Fibroblast of the conjunctiva (primary cell): ENCODE results near the gene ZFAND3.
A peak's percentile ranks its signal among the peaks of the same experiment; 100 is the strongest.

ENCODE experiments used
- DNase-seq: peaks from one replicate; pipeline ENCODE4 v3.0.0-alpha.2; 2010; ENCODE audit warnings: low read depth

ZFAND3 gene

DNA sequence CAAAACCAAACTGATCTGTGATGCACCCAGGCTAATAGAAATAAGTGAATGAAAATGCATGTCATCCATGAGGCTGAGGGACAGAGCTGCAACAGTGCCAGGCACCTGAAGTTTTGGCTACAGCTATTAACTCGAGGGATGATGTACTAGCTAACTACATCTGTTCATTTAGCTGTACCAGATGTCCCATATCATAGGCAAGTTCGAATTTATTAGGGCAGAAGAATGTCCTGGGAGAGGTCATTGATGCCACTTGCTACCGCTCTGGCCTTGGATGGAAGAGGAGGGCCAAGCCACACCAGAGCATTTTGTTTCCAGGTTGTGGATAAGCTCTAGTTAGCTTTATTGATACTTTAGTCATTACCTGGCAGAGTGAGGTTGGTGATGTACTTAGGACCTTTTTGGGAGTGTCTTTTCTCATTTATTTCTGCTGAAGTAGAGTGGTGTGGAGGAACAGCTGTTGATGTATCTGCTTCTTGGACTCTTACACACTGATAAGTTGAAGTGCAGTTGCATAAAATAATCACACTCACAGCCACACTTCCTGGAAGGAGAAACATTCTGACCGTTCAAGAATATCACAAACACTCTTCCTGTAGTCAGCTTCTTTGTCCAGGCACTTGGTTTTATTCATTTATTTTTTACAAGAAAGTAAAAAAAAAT is 8.2 kb downstream of the ZFAND3 start:
- DNase-seq, result no peak

DNA sequence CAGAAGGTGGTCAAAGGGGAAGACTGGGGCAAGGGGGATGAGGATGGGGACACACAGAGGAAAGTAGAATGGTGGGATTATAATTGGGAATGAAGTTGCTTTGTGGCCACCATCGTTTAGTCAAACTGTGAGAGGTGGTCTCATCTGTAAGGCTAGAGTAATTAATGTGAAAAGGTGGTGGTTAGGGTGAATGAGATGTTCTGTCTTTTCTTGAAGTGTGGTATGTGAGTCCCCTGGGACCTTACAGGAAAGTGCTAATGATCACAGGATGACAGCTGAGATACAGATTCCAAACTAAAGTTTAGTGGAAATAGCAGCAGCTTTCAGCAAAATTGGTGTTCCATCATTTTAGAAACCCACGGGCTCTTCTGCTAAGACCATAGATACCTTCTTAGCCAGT is 10.7 kb downstream of the ZFAND3 start:
- DNase-seq, result no peak

DNA sequence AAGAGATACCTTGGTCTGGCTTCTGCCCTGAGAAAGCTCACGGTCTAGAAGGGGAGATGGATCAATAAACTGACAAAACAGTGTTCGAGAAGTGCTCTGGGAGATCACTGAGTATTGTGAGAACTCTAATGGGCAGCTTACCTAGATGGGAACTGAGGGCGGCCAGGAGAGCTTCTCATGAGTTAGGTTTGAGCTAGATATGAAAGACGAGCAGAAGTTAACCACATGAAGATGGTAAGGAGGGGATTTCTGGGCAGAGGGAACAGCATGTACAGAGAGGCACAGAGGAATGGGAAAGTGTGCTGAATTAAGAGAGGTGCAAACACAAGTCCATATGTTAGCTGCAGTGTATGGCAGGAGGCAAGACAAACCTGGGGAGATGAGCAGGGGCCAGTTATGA is 11.9 kb downstream of the ZFAND3 start:
- no peak for DNase-seq

DNA sequence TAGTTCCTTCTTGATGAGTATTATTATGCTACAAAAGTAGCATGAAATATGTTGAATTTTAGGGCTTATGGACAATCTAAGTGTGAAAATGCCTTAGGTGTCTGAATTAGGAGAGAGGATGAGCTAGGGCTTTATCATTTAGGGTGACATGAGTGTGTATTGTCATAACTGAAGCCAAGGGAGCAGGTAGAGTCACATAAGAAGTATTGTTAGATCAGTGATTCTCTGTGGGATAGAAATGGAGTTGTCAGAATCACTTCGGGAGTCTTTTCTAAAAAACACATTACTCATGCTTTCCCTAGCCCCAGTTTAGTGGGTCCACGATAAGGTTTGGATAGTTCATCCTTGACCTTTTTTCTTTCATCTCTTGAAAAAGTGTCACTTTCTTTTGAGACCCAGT is 16.4 kb downstream of the ZFAND3 start:
- DNase-seq, result no peak

DNA sequence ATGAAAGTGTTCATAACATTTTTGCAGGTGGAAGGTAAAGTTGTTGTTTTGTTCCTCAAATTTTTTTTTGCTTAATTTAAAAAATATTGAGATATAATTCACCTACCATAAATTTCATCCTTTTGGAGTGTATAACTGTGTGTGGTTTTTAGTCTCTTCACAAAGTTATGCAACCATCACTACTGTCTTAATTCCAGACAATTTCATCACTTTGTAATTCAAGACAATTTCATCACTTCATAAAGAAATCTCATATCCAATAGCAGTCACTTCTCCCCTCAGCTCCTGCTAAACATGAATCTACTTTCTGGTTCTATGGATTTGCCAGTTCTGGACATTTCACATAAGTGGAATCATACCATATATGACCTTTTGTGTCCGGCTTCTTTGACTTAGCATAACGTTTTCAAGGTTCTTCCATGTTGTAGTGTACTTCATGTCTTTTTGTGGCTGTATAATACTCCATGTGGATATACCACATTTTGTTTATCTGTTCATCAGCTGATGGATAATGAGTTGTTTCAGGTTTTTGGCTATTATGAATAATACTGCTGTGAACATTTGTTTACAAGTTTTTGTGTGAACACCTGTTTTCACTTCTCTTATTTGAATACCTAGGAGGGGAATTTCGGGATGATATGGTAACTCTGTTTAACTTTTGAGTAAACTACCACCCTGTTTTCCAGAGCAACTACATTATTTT is 18.8 kb downstream of the ZFAND3 start:
- DNase-seq, result no peak

DNA sequence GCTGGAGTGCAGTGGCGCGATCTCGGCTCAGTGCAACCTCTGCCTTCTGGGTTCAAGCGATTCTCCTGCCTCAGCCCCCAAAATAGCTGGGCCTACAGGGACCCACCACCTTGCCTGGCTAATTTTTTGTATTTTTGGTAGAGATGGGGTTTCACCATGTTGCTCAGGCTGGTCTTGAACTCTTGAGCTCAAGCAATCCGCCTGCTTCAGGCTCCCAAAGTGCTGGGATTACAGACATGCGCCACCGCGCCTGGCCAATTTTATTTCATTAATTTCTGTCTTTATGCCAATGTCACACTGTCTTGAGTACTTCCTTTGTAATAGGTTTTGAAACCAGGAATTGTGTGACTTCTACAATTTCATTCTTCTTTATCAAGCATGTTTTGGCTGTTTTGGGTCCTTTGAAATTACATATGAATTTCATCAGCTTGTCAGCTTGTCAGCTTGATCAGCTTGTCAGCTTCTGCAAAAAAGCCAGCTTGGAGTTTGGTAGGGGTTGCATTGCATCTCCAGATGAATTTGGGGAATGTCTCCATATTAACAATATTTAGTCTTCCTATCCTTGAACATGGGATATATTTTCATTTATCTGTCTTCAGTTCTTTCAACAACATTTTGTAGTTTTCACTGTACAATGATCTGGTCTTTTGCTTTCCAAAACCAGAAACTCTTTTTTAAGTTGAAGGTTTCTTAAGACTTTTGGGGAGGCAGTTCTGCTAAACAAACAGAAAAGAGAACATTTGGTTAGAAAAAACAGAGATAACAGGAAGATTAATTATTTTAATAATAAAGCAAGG is 20.8 kb downstream of the ZFAND3 start:
- no peak for DNase-seq

DNA sequence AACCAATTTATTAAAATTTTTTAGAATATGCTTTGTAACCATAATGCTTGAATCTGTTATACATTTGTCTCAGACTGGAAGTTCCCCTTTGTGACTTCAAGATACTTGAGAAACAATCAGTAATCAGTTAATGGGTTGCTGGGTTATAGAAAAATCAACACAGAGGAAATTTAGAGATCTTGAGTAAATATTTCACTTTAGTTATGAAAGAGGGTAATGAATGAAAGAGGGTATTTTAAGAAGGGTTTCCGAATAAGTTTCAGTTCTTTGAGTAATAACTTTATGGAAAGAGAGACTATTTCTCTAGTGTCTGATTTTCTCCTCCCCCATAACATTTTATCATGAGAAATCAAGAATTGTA is 21.4 kb downstream of the ZFAND3 start:
- DNase-seq, result no peak

DNA sequence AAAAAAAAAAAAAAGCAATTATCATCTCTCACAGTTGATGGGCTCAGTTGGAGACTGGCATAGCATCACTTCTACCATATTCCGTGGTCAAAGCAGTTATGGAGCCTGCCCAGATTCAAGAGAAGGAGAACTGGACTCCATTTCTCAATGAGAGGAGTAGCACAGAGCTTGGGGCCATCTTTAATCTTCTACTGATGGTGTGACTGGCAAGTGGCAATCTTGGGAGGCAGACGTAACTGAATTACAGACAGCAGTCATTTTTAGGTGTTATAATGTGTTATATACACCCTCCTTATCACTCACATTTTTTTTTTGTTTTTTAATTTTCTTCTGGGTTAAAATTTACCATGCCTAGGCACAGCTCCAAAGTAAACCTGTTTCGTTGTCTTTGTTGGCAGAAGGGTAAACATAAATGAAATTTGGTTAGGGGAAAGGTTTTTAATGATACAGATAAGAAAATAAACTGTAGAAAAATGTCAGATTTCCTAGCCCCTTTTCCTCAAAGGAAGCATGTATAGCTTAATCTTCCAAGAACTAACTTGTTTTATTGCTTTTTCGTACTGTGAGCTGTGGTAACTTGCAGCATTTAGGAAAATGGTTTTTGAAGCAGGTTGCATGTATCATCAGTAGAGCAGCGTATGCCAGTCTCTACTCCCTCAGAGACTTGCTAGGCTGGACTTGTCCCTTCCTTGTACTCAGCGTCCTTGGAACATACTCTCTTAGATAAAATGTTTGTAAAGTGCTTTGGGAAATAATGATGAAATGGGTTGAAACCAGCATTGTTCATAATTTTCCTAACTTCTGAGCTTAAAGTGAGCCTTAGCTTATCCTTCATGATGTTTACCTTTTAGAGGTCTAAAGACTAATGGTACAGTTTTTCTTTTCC is 25.7 kb downstream of the ZFAND3 start:
- DNase-seq, result peak; percentile 38

DNA sequence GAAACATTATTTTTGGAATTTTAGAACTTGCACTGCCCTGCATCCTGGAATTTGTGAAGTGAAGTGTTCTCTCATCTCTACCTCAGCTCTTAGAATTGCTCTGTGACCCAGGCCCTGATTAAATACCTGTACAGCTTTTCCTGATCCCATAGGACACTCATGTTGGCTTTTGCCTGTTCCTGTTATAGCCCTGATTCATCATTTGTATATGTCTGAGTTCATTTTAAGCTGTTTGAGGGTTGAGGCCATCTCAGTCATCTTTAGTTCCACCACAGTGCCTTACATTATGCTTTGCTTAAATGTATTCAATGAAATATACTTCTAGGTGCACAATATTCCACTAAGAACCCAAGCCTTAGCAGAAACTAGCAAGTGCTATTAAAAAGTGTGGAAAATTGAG is 26.4 kb downstream of the ZFAND3 start:
- DNase-seq, result no peak

DNA sequence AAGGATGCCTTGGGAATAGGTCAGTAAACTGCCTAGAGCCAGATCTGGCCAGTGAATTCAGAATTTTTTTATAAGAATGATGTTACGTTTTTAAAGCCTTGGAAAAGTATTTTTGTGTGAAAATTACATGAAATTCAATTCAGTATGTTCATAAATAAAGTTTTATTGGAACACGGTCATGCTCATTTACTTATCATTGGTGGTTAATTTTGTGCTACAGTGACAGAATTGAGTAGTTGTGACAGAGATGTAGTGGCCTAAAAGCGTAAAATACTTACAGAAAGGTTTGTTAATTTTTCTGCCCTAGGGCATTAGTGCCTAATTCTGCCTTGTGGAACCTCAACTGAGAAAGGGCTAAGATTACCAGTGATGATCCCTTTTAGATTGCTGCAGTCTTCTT is 28.2 kb downstream of the ZFAND3 start:
- no peak for DNase-seq

DNA sequence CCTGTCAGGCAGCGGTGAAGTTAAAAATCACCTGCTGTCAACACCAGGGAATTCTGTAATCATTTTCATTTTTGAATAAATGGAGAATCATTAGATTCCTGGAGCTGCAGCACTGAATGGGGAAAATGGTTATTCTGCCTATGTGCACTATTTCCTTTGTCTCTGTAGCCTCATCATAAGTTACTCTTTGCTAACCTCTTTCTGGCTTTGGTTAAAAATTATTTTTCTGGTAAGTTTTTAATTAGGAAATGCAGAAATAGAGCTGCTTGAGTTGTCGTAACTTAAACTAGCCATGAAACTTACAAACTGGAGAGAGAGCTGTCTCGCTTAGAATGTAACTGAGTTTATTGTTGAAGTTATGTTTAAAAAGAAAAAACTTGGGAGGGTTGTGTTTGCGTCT is 28.8 kb downstream of the ZFAND3 start:
- DNase-seq, result no peak

DNA sequence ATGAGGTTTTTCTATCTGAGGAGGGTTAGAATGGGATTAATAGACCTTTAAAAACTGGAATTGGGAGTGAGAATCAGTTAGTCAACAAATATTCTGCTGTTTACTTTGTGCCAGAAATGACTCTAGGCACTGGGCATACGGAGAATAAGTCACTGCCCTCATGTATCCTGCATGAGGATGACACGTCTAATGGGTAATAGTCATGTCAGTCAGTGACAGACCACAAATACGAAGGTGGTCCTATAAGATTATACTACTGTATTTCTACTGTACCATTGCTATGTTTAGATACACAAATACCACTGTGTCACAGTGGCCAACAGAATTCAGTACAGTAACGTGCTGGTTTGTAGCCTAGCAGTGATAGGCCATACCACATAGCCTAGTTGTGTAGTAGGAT is 30.7 kb downstream of the ZFAND3 start:
- no peak for DNase-seq

DNA sequence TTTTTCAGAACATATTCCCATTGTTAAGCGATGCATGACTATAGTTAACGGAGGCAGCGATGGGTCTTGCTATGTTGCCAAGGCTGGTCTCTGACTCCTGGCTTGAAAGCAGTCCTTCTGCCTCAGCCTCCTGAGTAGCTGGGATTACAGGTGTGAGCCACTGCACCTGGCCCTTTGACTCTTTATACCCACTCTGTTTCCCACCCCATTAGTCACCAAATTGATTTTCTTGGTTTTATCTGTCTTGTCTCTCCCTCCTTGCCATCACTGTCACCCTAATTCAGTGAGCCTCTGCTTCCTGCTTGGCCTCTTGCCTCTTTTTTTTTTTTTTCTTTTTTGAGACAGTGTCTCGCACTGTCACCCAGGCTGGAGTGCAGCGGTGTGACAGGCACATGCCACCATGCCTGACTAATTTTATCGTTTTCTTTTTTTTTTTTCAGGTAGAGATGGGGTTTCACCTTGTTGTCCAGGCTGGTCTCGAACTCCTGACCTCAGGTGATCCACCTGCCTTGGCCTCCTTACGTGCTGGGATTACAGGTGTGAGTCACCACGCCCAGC is 31.3 kb downstream of the ZFAND3 start:
- DNase-seq, result no peak

DNA sequence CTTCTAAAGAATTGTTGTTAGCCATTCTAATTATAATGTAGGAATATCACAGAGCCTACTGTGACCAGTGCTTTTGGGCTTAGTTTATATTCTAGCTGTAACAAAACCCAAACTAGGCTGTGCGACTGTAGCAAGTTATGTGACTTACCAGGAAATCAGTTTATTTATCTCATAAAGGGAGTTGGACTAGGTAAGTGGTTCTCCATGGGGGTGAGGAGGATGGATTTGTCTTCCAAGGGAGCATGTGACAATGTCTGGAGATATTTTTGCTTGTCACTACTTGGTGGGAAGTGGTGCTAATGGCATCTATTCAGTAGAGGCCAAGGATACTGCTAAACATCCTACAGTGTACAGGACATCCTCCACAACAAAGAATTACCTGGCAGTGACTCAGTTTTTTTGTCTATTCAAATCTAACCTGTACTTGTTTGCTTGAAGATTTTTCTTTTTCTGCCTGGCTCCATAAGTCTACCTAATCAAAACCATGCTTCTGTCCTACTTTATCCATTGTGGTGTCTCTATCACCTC is 32.5 kb downstream of the ZFAND3 start:
- DNase-seq, result no peak

DNA sequence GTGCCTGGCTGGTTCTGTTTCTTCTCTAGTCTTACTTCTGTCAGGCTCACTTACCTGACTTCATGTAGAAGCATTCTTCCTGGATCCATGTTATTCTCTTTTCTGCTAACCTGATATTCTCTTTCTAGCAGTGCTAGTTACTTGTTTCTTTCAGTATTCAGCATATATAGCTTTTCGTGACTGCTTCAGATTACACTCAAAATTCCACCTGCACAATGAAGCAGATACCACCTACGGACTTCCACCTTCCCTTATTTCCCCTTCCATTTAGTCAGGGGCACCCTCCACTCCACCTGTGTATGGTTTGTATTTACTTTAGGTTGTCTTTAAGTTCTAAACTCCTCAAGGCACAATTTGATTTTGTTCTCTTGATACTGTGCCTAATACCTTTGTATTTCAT is 36.8 kb downstream of the ZFAND3 start:
- no peak for DNase-seq

DNA sequence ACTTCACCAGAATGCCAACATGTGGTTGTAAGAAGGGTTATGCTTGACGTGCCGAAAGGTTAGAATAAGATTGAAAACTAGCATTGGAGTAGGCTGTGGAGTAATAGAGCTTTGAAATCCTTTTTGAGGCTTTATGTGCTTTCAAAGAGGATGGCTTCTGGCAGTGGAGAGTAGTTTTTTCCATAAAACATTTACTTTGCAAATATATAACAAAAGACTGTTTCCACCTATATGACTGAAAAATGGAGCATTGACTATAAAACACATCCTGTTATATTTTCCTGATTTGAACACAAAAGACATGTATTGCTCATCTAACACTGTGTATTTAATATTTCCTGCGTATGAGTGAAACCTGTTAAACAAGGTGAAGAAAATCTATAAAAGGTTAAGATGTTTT is 38.8 kb downstream of the ZFAND3 start:
- no peak for DNase-seq

DNA sequence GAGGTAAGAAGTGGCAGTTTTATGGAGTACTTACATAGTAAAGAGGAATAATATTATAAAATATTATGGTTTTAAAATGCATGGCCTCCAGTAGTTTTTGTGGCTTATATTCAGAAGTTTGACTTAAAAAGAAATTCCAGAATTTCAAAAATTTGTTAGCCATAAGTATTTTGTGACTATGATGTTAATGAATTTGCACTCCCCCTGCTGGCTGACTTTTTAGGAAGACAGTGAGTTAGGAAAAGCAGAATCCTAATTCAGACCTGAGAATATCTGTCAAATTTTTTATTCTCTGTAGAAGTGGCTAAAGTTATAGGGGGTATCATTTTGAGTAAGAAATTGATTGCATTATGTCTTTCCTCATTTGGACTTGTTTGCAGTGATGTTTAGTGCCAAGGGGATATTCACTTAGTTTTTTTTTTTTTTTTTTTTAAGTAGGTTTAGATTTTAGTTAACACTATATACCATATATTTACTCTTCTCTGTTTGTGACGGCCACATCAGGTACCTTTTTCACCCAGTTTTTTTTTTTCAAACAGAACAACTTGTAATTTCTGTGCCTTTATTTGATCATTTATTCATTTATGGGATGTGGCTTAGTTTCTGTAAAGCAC is 40.8 kb downstream of the ZFAND3 start:
- DNase-seq, result peak; percentile 23

DNA sequence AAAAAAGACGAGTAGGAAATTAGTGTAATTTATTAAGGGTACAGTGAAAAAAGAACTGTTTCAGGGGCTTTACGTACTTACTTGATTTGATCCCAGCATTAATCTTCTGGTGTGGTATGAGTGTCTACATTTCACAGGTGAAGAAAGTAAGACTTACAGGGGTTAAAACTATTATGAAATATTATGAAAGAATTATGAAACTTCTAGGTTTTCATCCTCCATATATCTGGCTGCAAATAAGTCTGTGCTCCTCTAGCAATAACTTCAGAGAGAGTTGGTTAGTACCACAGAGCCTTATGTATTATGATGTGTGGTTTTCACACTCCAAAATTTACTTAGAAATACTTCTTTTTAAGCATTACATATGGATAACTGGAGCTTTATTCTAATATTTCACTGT is 41.9 kb downstream of the ZFAND3 start:
- DNase-seq, result no peak

DNA sequence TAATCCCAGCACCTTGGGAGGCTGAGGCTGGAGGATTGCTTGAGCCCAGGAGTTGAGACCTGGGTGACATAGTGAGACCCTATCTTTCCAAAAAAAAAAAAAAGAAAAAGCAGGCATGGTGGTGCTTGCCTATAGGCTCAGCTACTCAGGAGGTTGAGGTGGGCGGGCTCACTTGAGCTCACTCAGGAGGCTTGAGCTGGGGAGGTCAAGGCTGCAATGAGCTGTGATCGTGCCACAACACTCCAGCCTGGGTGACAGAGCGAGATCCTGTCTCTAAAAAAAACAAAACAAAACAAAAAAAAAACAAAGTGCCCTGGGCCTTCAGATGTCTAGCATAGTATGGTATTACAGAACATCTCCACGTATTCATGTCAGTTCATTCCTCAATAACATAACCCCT is 42.9 kb downstream of the ZFAND3 start:
- DNase-seq, result no peak

DNA sequence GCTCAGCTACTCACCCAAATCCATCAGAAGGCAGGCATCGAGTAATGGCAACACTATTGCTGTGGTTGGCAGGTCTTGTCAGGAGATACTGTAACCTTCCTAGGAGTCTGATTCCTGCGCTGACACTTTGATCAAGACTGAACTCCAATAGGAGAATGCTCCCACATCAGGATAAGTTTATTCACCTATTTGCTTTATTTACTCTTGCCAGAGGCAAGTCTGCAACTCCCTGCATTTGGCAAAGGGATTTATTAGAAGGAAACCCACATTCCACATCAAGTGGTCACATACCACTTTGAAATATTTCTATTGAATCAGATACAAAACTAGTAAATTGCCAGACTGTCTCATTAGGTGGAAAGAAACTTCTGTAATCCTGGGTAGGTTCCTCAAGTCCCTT is 43.5 kb downstream of the ZFAND3 start:
- no peak for DNase-seq

DNA sequence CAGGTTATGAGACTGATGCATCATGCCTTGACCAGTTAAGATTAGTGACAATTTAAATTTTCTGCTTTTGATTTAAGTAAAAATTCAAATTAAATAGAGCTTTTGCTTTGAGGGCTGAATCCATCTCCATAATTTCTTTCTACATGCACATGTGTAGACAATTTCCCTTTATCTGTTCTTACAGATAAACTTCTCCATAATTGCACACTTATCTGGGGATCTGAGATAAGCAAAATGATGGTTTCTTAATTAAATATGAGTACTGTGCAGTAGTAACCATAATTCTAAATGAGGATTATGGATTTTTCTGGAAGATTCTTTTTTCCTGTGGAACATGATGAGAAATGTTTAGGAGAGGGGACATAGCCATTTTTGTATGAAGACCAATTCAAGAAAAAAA is 44.7 kb downstream of the ZFAND3 start:
- no peak for DNase-seq
